HuH-7 (cell line): ENCODE results near the gene RSPO4.

Experiments
- DNase-seq: peaks from one replicate; pipeline ENCODE4 v3.0.0; 2011; ENCODE audit warnings: low spot score

RSPO4 gene

GRCh38 chr20:940926-941325 lies 61.2 kb downstream of the RSPO4 start:
- DNase-seq: no peak

- DNase-seq: no peak
These were observed 62.5 kb downstream of the RSPO4 start for GRCh38 chr20:939606-940005.

- DNase-seq: no peak
These were observed 67.8 kb downstream of the RSPO4 start for GRCh38 chr20:934186-934840.

- DNase-seq: no peak
These were observed 69.1 kb downstream of the RSPO4 start for GRCh38 chr20:933029-933428.

GRCh38 chr20:931401-931800 lies 70.7 kb downstream of the RSPO4 start:
- no peak for DNase-seq

GRCh38 chr20:926670-927069 lies 75.4 kb downstream of the RSPO4 start:
- no peak for DNase-seq

- DNase-seq: no peak
These were observed 76.6 kb downstream of the RSPO4 start for GRCh38 chr20:925516-925915.

- DNase-seq: no peak
These were observed 77.5 kb downstream of the RSPO4 start for GRCh38 chr20:924639-925038.

- DNase-seq: no peak
These were observed 79.3 kb downstream of the RSPO4 start for GRCh38 chr20:922781-923180.

- DNase-seq: no peak
These were observed 81.0 kb downstream of the RSPO4 start for GRCh38 chr20:921068-921467.

GRCh38 chr20:920311-920710 lies 81.8 kb downstream of the RSPO4 start:
- no peak for DNase-seq

GRCh38 chr20:919491-919916 lies 82.6 kb downstream of the RSPO4 start:
- no peak for DNase-seq

- no peak for DNase-seq
These were observed 84.7 kb downstream of the RSPO4 start for GRCh38 chr20:917416-917815.

- DNase-seq: no peak
These were observed 85.3 kb downstream of the RSPO4 start for GRCh38 chr20:916825-917224.

- DNase-seq: no peak
These were observed 85.8 kb downstream of the RSPO4 start, which contains the start of gene ANGPT4 for GRCh38 chr20:916125-916799. Gene ANGPT4 (minus strand): TSS chr20:916334. CDS start chr20:916214, 120 bp downstream.

- no peak for DNase-seq
These were observed 87.2 kb downstream of the RSPO4 start for GRCh38 chr20:914727-915498.

GRCh38 chr20:913306-913849 lies 88.7 kb downstream of the RSPO4 start:
- DNase-seq: no peak

GRCh38 chr20:911882-912600 lies 90.1 kb downstream of the RSPO4 start:
- no peak for DNase-seq

- no peak for DNase-seq
These were observed 91.0 kb downstream of the RSPO4 start for GRCh38 chr20:910870-911770.

GRCh38 chr20:910132-910869 lies 91.8 kb downstream of the RSPO4 start:
- DNase-seq: no peak
